Measurements from ENCODE around the gene CARNS1. TPM values are rescaled to one million over a fixed set of nuclear protein-coding genes. Genes with fewer than 3 reads are reported as not detected.

Gene CARNS1
- polyA plus RNA-seq, 1 donor (not counting 4 experiments of a cell fraction or from before 2014, with no cell fraction given) = not detected

DNA sequence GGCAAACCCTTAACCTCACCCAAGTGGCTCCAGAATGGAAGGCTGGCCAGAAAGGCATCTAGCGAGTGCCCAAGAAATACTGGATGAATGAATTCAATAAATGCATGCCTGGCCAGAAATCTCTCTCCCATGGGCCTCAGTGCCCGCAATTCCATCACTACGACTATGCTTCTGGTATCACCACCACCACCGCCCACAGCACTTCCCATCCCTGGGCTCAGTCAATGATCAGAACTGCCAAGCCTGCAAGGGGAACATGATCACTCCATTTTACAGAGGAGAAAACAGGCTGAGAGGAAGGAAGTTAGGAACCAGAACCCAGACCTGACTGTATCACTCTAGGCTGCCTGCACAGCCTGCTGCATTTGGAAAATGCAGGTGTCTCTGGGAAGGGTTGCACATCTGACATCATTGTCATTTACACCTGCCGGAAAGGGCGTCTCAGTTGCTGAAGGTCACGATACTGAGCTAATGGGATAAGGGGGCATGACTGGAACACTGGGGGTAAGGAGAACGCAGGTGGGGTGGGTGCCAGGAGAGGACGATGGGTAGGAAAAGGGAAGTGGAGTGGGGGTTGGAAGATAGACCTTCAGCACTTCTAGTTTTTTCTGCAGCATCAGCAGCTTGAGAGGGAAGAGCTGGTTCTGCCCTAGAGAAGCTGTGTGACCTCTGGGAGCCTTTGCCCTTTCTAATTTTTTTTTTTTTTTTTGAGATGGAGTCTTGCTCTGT is 33.8 kb downstream of the CARNS1 start:
- Histone ChIP-seq H3K27me3 (ENCODE audit: control insufficient read depth, extremely low read depth, insufficient read depth, low read length) (no peaks in the 10 kb centered on the region), H4K20me1 (ENCODE audit: control insufficient read depth, extremely low read depth, insufficient read depth, low read length) (no peaks in the 10 kb centered on the region), H3K27ac (ENCODE audit: control insufficient read depth, insufficient read depth, low read length) (no peak overlapping the region), H3K9ac (ENCODE audit: control insufficient read depth, extremely low read depth, insufficient read depth, low read length) (no peak overlapping the region), H2AFZ (ENCODE audit: control insufficient read depth, low read length) (no peak overlapping the region), H3K79me2 (ENCODE audit: control insufficient read depth, insufficient read depth, low read length) (no peaks in the 10 kb centered on the region), H3K4me2 (ENCODE audit: control insufficient read depth, extremely low read depth, insufficient read depth, low read depth, low read length) (no peak overlapping the region), H3K36me3 (ENCODE audit: control insufficient read depth in 2 of 2, extremely low read depth in 1 of 2, insufficient read depth in 2 of 2, low read length in 2 of 2) (no peaks in the 10 kb centered on the region), H3K4me1 (ENCODE audit: control insufficient read depth, extremely low read depth, insufficient read depth, low read length) (no peaks in the 10 kb centered on the region), H3K4me3 (ENCODE audit: control insufficient read depth in 2 of 3, extremely low read depth in 1 of 3, insufficient read depth in 2 of 3, low read depth in 1 of 3, low read length in 3 of 3) (no peak overlapping the region), H3K9me1 (ENCODE audit: control insufficient read depth, extremely low read depth, insufficient read depth, low read length) (no peaks in the 10 kb centered on the region), H3K9me3 (ENCODE audit: control insufficient read depth, low read depth, low read length) (no peaks in the 10 kb centered on the region)
- TF ChIP-seq, protein P1, sequence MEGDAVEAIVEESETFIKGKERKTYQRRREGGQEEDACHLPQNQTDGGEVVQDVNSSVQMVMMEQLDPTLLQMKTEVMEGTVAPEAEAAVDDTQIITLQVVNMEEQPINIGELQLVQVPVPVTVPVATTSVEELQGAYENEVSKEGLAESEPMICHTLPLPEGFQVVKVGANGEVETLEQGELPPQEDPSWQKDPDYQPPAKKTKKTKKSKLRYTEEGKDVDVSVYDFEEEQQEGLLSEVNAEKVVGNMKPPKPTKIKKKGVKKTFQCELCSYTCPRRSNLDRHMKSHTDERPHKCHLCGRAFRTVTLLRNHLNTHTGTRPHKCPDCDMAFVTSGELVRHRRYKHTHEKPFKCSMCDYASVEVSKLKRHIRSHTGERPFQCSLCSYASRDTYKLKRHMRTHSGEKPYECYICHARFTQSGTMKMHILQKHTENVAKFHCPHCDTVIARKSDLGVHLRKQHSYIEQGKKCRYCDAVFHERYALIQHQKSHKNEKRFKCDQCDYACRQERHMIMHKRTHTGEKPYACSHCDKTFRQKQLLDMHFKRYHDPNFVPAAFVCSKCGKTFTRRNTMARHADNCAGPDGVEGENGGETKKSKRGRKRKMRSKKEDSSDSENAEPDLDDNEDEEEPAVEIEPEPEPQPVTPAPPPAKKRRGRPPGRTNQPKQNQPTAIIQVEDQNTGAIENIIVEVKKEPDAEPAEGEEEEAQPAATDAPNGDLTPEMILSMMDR (optimal IDR thresholded peaks at IDR 0.05 in 1 of 3, IDR thresholded peaks at IDR 0.05 in 1 of 3, conservative IDR thresholded peaks at IDR 0.05 in 1 of 3; ENCODE audit: extremely low read depth in 1 of 3, insufficient read depth in 2 of 3, low read length in 3 of 3) = no peak
- no peak for TF ChIP-seq EZH2 (IDR thresholded peaks at IDR 0.05; ENCODE audit: low read length)
- DNase-seq (ENCODE audit: low read depth, low spot score) = no peak
- dilution Hi-C loops (cut with MboI; ENCODE audit: extremely low pct_ligation_motif_present, low sequenced_read_pairs) = no loop called here
- FAIRE-seq = no peak

DNA sequence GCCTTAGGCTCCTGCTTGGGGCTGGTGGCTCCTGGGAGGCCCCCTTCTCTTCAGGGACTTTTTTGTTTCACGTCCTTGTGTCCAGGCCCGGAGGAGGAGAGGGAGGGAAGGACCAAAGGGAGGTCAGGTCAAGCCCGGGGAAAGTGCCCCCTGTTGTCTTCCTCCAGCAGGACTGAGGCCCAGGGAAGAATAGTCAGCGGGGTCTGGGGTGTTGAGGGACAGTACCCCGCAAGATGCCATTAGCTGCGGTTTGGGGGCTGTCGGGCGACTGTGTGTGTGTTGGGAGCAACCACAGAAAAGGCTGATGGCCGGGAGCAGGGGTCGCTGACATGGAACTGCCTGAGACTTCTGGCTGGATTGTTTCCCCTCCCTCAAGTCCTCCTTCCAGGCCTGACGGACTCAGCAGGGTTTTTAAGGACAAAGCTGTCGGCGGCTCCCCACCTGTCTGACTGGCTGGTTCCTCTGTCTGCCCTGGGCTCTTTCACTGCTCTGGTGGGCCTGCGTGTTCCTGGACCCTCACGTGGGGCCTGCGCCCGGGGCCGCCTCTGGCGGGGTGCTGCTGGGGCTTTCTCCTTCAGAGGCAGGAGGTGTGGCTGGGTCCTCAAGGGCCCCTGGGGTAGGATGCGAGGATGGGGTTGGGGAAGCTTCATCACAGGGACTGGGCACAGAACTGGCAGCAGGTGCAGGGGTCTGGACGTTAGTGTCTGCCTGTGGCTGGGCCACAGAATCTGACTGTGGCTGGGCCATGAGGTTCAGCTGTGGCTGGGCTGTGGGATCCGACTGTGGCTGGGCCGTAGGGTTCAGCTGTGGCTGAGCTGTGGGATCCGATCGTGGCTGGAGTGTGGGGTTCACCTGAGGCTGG is 35.5 kb downstream of the CARNS1 start:
- Histone ChIP-seq H3K9me1 (ENCODE audit: control insufficient read depth, extremely low read depth, insufficient read depth, low read length) (no peaks in the 10 kb centered on the region), H3K4me2 (ENCODE audit: control insufficient read depth, extremely low read depth, insufficient read depth, low read depth, low read length) (no peak overlapping the region), H4K20me1 (ENCODE audit: control insufficient read depth, extremely low read depth, insufficient read depth, low read length) (no peaks in the 10 kb centered on the region), H3K27ac (ENCODE audit: control insufficient read depth, insufficient read depth, low read length) (no peak overlapping the region), H3K79me2 (ENCODE audit: control insufficient read depth, insufficient read depth, low read length) (no peaks in the 10 kb centered on the region), H2AFZ (ENCODE audit: control insufficient read depth, low read length) (no peak overlapping the region), H3K4me1 (ENCODE audit: control insufficient read depth, extremely low read depth, insufficient read depth, low read length) (no peaks in the 10 kb centered on the region), H3K27me3 (ENCODE audit: control insufficient read depth, extremely low read depth, insufficient read depth, low read length) (no peaks in the 10 kb centered on the region), H3K36me3 (ENCODE audit: control insufficient read depth in 2 of 2, extremely low read depth in 1 of 2, insufficient read depth in 2 of 2, low read length in 2 of 2) (no peaks in the 10 kb centered on the region), H3K4me3 (ENCODE audit: control insufficient read depth in 2 of 3, extremely low read depth in 1 of 3, insufficient read depth in 2 of 3, low read depth in 1 of 3, low read length in 3 of 3) (no peak overlapping the region), H3K9me3 (ENCODE audit: control insufficient read depth, low read depth, low read length) (no peaks in the 10 kb centered on the region), H3K9ac (ENCODE audit: control insufficient read depth, extremely low read depth, insufficient read depth, low read length) (no peak overlapping the region)
- DNase-seq (ENCODE audit: low read depth, low spot score) (no peak), FAIRE-seq (no peak)
- TF ChIP-seq, protein P1 (optimal IDR thresholded peaks at IDR 0.05 in 1 of 3, IDR thresholded peaks at IDR 0.05 in 1 of 3, conservative IDR thresholded peaks at IDR 0.05 in 1 of 3; ENCODE audit: extremely low read depth in 1 of 3, insufficient read depth in 2 of 3, low read length in 3 of 3) = no peak
- TF ChIP-seq EZH2 (IDR thresholded peaks at IDR 0.05; ENCODE audit: low read length) = no peak
- dilution Hi-C loops (cut with MboI; ENCODE audit: extremely low pct_ligation_motif_present, low sequenced_read_pairs) = no loop called here

Data from keratinocyte (primary cell).